ENCODE measurements around the gene SNAP47.
"Not testable (repeated sequence)": the region's sequence is repeated elsewhere in the genome, so short reads cannot be mapped to it uniquely, and the experiment has no call there.

SNAP47 gene

DNA sequence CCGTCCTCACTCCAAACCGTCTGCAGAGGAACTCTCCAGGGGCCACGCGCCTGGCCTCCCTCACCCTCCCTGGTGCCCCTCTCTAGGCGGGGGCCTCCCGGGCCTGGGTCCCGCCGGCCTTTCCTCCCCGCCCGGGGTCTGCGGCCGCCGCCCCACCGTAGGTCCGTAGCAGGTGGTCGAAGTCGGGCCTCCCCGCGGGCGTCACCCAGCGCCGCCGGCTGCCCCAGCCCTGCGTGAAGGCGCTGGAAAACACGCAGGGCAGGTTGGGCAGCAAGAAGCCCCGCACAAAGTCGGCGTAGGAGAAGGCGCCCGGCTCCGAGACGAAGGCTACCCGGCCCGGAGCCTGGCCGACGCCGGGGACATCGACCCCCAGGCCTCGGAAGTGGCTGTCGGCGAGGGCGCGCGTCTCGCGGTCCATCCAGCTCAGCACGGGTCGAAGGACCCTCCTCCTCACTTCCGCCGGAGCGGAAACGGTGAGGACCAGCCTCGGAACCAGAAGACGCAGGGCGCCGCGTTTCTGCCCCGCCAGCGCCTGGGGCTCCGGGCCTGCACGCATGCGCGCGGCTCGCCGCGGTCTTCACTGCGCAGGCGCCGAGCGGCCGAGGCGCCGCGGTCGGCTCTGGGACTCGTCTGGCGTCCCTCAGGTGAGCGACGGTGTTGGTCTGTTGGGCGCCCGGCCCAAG, at the start of gene SNAP47, which contains the start of gene JMJD4:
Gene SNAP47 (plus strand): TSS at position 580 of the 683 bp plus-strand sequence. CDS start 12,302 bp downstream, outside the sequence.
Gene JMJD4 (minus strand): TSS at position 447 of the 683 bp plus-strand sequence. CDS start 29 bp downstream, at position 418.
- H3K9me3 Mint-ChIP-seq = no peaks in the 10 kb centered on the region
- TF ChIP-seq, protein P1, sequence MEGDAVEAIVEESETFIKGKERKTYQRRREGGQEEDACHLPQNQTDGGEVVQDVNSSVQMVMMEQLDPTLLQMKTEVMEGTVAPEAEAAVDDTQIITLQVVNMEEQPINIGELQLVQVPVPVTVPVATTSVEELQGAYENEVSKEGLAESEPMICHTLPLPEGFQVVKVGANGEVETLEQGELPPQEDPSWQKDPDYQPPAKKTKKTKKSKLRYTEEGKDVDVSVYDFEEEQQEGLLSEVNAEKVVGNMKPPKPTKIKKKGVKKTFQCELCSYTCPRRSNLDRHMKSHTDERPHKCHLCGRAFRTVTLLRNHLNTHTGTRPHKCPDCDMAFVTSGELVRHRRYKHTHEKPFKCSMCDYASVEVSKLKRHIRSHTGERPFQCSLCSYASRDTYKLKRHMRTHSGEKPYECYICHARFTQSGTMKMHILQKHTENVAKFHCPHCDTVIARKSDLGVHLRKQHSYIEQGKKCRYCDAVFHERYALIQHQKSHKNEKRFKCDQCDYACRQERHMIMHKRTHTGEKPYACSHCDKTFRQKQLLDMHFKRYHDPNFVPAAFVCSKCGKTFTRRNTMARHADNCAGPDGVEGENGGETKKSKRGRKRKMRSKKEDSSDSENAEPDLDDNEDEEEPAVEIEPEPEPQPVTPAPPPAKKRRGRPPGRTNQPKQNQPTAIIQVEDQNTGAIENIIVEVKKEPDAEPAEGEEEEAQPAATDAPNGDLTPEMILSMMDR (IDR thresholded peaks at IDR 0.05) = no peak
- H3K27me3 Mint-ChIP-seq (ENCODE audit: low read depth, poor library complexity) = no peaks in the 10 kb centered on the region
- H3K36me3 Mint-ChIP-seq (ENCODE audit: low read depth) = peaks cover 9% of the 10 kb centered on the region
- peak; percentile 91 for DNase-seq
- H3K4me3 Mint-ChIP-seq = peak within 1 kb of the TSS; percentile 96
- H3K27ac Mint-ChIP-seq = peak within 1 kb of the TSS; percentile 19
- peaks cover 34% of the 10 kb centered on the region for H3K4me1 Mint-ChIP-seq

GRCh38 chr1:227685807-227686206, 49.4 kb upstream of the SNAP47 start:
- Mint-ChIP-seq H3K27ac (peak overlapping the region; percentile 55), H3K36me3 (ENCODE audit: low read depth) (no peaks in the 10 kb centered on the region), H3K4me3 (no peak overlapping the region), H3K9me3 (peaks cover 75% of the 10 kb centered on the region), H3K4me1 (no peaks in the 10 kb centered on the region), H3K27me3 (ENCODE audit: low read depth, poor library complexity) (peaks cover 7% of the 10 kb centered on the region)
- DNase-seq = no peak
- TF ChIP-seq, protein P1 (IDR thresholded peaks at IDR 0.05) = no peak

GRCh38 chr1:227697321-227697864, 37.8 kb upstream of the SNAP47 start:
- Mint-ChIP-seq H3K36me3 (ENCODE audit: low read depth) (no peaks in the 10 kb centered on the region), H3K4me3 (no peak overlapping the region), H3K27ac (no peak overlapping the region), H3K4me1 (no peaks in the 10 kb centered on the region), H3K9me3 (peaks cover 60% of the 10 kb centered on the region), H3K27me3 (ENCODE audit: low read depth, poor library complexity) (peaks cover 10% of the 10 kb centered on the region)
- TF ChIP-seq, protein P1 (IDR thresholded peaks at IDR 0.05) = no peak
- DNase-seq = no peak

DNA sequence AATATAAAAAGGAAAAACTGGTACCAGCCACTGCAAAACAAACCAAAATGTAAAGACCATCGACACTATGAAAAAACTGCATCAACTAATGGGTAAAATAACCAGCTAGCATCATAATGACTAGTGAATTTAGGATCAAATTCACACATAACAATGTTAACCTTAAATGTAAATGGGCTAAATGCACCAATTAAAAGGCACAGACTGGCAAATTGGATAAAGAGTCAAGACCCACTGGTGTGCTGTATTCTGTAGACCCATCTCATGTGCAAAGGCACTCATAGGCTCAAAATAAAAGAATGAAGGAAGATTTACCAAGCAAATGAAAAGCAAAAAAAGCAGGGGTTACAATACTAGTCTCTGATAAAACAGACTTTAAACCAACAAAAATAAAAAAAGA, 33.6 kb upstream of the SNAP47 start:
- H3K27ac Mint-ChIP-seq; H3K27me3 Mint-ChIP-seq (ENCODE audit: low read depth, poor library complexity); H3K4me1 Mint-ChIP-seq; H3K36me3 Mint-ChIP-seq (ENCODE audit: low read depth); H3K4me3 Mint-ChIP-seq; DNase-seq: not testable (repeated sequence)
- peaks cover 77% of the 10 kb centered on the region for H3K9me3 Mint-ChIP-seq

DNA sequence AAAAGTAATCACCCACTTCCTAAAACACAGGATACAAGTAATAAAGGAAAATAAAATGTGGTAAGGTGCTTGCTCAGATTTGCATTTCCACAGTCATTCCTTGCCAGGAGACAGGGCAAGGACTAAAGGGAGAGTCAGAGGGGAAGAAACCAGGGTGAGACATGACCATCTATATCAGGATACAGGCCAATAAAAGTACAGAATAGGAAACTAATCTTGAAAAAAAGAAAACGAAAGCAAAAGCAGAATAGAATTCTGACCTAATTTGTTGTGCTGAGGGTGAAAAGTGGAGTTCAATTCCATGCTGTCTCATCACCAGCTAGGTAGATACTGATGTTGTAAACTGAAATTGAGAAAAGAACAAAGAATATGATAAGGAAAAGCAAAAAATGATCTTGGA, 27.4 kb upstream of the SNAP47 start:
- H3K9me3 Mint-ChIP-seq = peaks cover 74% of the 10 kb centered on the region
- no peaks in the 10 kb centered on the region for H3K27me3 Mint-ChIP-seq (ENCODE audit: low read depth, poor library complexity)
- TF ChIP-seq, protein P1 (IDR thresholded peaks at IDR 0.05) = no peak
- no peak for DNase-seq
- H3K4me1 Mint-ChIP-seq = no peaks in the 10 kb centered on the region
- no peak overlapping the region for H3K4me3 Mint-ChIP-seq
- H3K27ac Mint-ChIP-seq = no peak overlapping the region
- H3K36me3 Mint-ChIP-seq (ENCODE audit: low read depth) = no peaks in the 10 kb centered on the region

- H3K27ac Mint-ChIP-seq = no peak overlapping the region
- H3K9me3 Mint-ChIP-seq = peaks cover 70% of the 10 kb centered on the region
- no peaks in the 10 kb centered on the region for H3K36me3 Mint-ChIP-seq (ENCODE audit: low read depth)
- H3K27me3 Mint-ChIP-seq (ENCODE audit: low read depth, poor library complexity) = peaks cover 3% of the 10 kb centered on the region
- TF ChIP-seq, protein P1 (IDR thresholded peaks at IDR 0.05) = no peak
- no peak overlapping the region for H3K4me3 Mint-ChIP-seq
- no peaks in the 10 kb centered on the region for H3K4me1 Mint-ChIP-seq
- DNase-seq = no peak
Measured at GRCh38 chr1:227709451-227709850, 25.8 kb upstream of the SNAP47 start.

- not testable (repeated sequence) for H3K36me3 Mint-ChIP-seq (ENCODE audit: low read depth); H3K27me3 Mint-ChIP-seq (ENCODE audit: low read depth, poor library complexity); H3K27ac Mint-ChIP-seq; H3K4me3 Mint-ChIP-seq; H3K4me1 Mint-ChIP-seq; DNase-seq
- H3K9me3 Mint-ChIP-seq = peaks cover 71% of the 10 kb centered on the region
Measured at GRCh38 chr1:227710474-227710873, 24.8 kb upstream of the SNAP47 start.
